Mammary epithelial cell (primary cell): ENCODE data around the gene EPB41L1.

Experiments used
- CTCF ChIP-seq, 2 donors: IDR thresholded peaks in 1 of 2; conservative IDR thresholded peaks in 1 of 2; 2 replicates each; pipeline ENCODE4 v1.5.1; 2011 to 2012; ENCODE audit warnings: inconsistent platforms in 2 of 2, low read length in 2 of 2, mild to moderate bottlenecking in 2 of 2, control low read depth in 1 of 2, low read depth in 1 of 2; ENCODE audit not compliant: insufficient read depth in 1 of 2; ENCODE audit errors: extremely low read depth in 1 of 2
- EZH2 ChIP-seq: IDR thresholded peaks from 2 replicates; pipeline ENCODE4 v1.6.1; 2012; ENCODE audit warnings: low read length, inconsistent platforms, borderline replicate concordance

DNA sequence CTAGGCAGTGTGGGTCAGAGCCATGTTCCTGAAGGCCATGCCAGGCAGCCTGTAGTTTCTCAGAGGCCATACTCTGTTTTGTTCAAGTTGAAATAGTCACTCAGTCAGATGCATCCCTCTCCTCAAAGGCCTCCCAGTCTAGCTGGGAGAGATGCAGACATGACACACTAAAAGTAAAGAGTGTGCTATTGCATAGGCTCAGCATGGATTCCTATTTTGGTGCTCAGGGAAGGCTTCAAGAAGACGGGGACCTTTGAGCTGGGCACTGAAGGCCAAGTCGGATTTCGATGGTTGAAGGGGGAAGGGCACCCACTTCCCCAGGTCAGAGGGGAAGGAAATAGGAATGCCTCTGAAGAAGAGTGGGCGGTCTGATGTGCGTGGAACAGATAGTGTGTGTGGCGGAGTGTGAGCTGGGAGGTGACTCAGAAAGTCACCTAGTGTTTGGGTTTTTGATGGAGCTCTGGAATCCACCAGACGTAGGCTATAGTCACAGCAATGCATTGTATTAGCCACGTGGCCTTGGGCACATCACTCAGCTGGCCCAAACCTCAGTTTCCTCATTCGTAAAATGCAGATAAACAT, 3.7 kb downstream of the EPB41L1 start:
- TF ChIP-seq CTCF (conservative IDR thresholded peaks at IDR 0.05 in 1 of 2, IDR thresholded peaks at IDR 0.05 in 1 of 2; ENCODE audit: extremely low read depth in 1 of 2, insufficient read depth in 1 of 2, low read depth in 1 of 2, low read length in 2 of 2) (no peak), EZH2 (no peak)
